H9 (cell line): ENCODE results near the gene TTC23L. TPM values are rescaled to one million over a fixed set of nuclear protein-coding genes. Genes with fewer than 3 reads are reported as not detected.

Experiments used
- DNase-seq: peaks from one replicate; pipeline ENCODE4 v3.0.0-alpha.2; 2017
- H2AFZ ChIP-seq: one replicate; pipeline ENCODE4 v1.6.1; 2013; ENCODE audit warnings: mild to moderate bottlenecking, low read length, control low read depth, moderate library complexity
- H2AK5ac ChIP-seq: 2 replicates; pipeline ENCODE4 v1.6.1; 2013; ENCODE audit warnings: low read length, control low read depth, mixed read lengths; ENCODE audit not compliant: insufficient read length
- H2BK120ac ChIP-seq: one replicate; pipeline ENCODE4 v1.6.1; 2013; ENCODE audit warnings: low read depth, mild to moderate bottlenecking, low read length, control low read depth, inconsistent platforms; ENCODE audit not compliant: poor library complexity, severe bottlenecking
- H2BK12ac ChIP-seq: 2 replicates; pipeline ENCODE4 v1.6.1; 2013; ENCODE audit warnings: low read length, control low read depth, mixed read lengths, low read depth; ENCODE audit not compliant: insufficient read length
- H2BK15ac ChIP-seq: 2 replicates; pipeline ENCODE4 v1.6.1; 2013; ENCODE audit warnings: low read depth, low read length, control low read depth
- H2BK20ac ChIP-seq: one replicate; pipeline ENCODE4 v1.6.1; 2013; ENCODE audit warnings: low read depth, mild to moderate bottlenecking, low read length, control low read depth, inconsistent platforms; ENCODE audit not compliant: poor library complexity, severe bottlenecking
- H2BK5ac ChIP-seq: 2 replicates; pipeline ENCODE4 v1.6.1; 2013; ENCODE audit warnings: low read length, control low read depth, mixed read lengths; ENCODE audit not compliant: insufficient read length
- H3K14ac ChIP-seq: 2 replicates; pipeline ENCODE4 v1.6.1; 2013; ENCODE audit warnings: low read length, control low read depth; ENCODE audit not compliant: insufficient read depth
- H3K18ac ChIP-seq: 2 replicates; pipeline ENCODE4 v1.6.1; 2013; ENCODE audit warnings: low read depth, mild to moderate bottlenecking, mixed read lengths, low read length, control low read depth; ENCODE audit not compliant: insufficient read length
- H3K23ac ChIP-seq: 2 replicates; pipeline ENCODE4 v1.6.1; 2013; ENCODE audit warnings: low read length, control low read depth, mixed read lengths, low read depth; ENCODE audit not compliant: insufficient read length
- H3K23me2 ChIP-seq: 2 replicates; pipeline ENCODE4 v1.6.1; 2013; ENCODE audit warnings: low read depth, mild to moderate bottlenecking, mixed read lengths, low read length, control low read depth; ENCODE audit not compliant: insufficient read length, poor library complexity, severe bottlenecking
- H3K27ac ChIP-seq: 2 replicates; pipeline ENCODE4 v1.5.1; 2013; ENCODE audit warnings: low read length, control low read depth, mixed read lengths, low read depth; ENCODE audit not compliant: insufficient read length
- H3K27me3 ChIP-seq: 2 replicates; pipeline ENCODE4 v1.6.1; 2013; ENCODE audit warnings: low read length, control low read depth, inconsistent platforms; ENCODE audit not compliant: insufficient read depth
- H3K4ac ChIP-seq: 2 replicates; pipeline ENCODE4 v1.6.1; 2013; ENCODE audit warnings: low read depth, mild to moderate bottlenecking, control low read depth, inconsistent platforms, low read length, moderate library complexity
- H3K4me1 ChIP-seq: 2 replicates; pipeline ENCODE4 v1.6.1; 2013; ENCODE audit warnings: low read length, control low read depth, inconsistent platforms; ENCODE audit not compliant: insufficient read depth
- H3K4me2 ChIP-seq: 2 replicates; pipeline ENCODE4 v1.6.1; 2013; ENCODE audit warnings: low read length, control low read depth, mixed read lengths; ENCODE audit not compliant: insufficient read length, insufficient read depth
- H3K56ac ChIP-seq: 2 replicates; pipeline ENCODE4 v1.6.1; 2013; ENCODE audit warnings: low read depth, mild to moderate bottlenecking, mixed read lengths, low read length, control low read depth; ENCODE audit not compliant: insufficient read length
- H3K79me1 ChIP-seq: 2 replicates; pipeline ENCODE4 v1.6.1; 2013; ENCODE audit warnings: low read depth, mild to moderate bottlenecking, moderate library complexity, low read length, control low read depth, inconsistent platforms; ENCODE audit not compliant: insufficient read depth, poor library complexity, severe bottlenecking
- H3K79me2 ChIP-seq: 2 replicates; pipeline ENCODE4 v1.6.1; 2013; ENCODE audit warnings: low read length, control low read depth, inconsistent platforms; ENCODE audit not compliant: insufficient read depth
- H3K9ac ChIP-seq: 2 replicates; pipeline ENCODE4 v1.6.1; 2013; ENCODE audit warnings: low read length, control low read depth, mixed read lengths; ENCODE audit not compliant: insufficient read length; ENCODE audit errors: extremely low read depth
- H3K9me3 ChIP-seq: one replicate; pipeline ENCODE4 v1.6.1; 2013; ENCODE audit warnings: low read depth, low read length, inconsistent platforms; ENCODE audit not compliant: control insufficient read depth
- H3T11ph ChIP-seq: one replicate; pipeline ENCODE4 v1.6.1; 2013; ENCODE audit warnings: mild to moderate bottlenecking, low read length, control low read depth, inconsistent platforms
- H4K20me1 ChIP-seq: one replicate; pipeline ENCODE4 v1.6.1; 2013; ENCODE audit not compliant: control insufficient read depth, insufficient read length, insufficient read depth
- H4K5ac ChIP-seq: 2 replicates; pipeline ENCODE4 v1.6.1; 2013; ENCODE audit warnings: low read depth, mild to moderate bottlenecking, mixed read lengths, low read length, control low read depth; ENCODE audit not compliant: insufficient read length
- H4K8ac ChIP-seq: replicated peaks from 2 replicates; pipeline ENCODE4 v1.6.1; 2013; ENCODE audit warnings: low read length, control low read depth, mixed read lengths, low read depth; ENCODE audit not compliant: insufficient read length
- H4K91ac ChIP-seq: 2 replicates; pipeline ENCODE4 v1.6.1; 2013; ENCODE audit warnings: low read depth, mild to moderate bottlenecking, moderate library complexity, mixed read lengths, low read length, control low read depth; ENCODE audit not compliant: insufficient read length
- H3K27ac Mint-ChIP-seq, 3 experiments: 2 replicates in 2 of 3; 3 replicates in 1 of 3; pipeline ENCODE4 v1.8.0; 2020 to 2021; ENCODE audit warnings: mixed read lengths in 3 of 3, mild to moderate bottlenecking in 1 of 3, moderate library complexity in 1 of 3
- H3K27me3 Mint-ChIP-seq: 2 replicates; pipeline ENCODE4 v1.8.0; 2021; ENCODE audit warnings: low read depth, mild to moderate bottlenecking, moderate library complexity, mixed read lengths
- H3K36me3 Mint-ChIP-seq, 3 experiments: 2 replicates in 2 of 3; 3 replicates in 1 of 3; pipeline ENCODE4 v1.8.0; 2020 to 2021; ENCODE audit warnings: low read depth in 3 of 3, mixed read lengths in 3 of 3; ENCODE audit not compliant: insufficient read depth in 1 of 3
- H3K4me1 Mint-ChIP-seq, 2 experiments: 2 replicates each; pipeline ENCODE4 v1.8.0; 2020; ENCODE audit warnings: mixed read lengths in 2 of 2
- H3K4me3 Mint-ChIP-seq, 2 experiments: 2 replicates in 1 of 2; 3 replicates in 1 of 2; pipeline ENCODE4 v1.8.0; 2020 to 2021; ENCODE audit warnings: mild to moderate bottlenecking in 2 of 2, mixed read lengths in 2 of 2, moderate library complexity in 1 of 2
- H3K9me3 Mint-ChIP-seq, 2 experiments: 2 replicates in 1 of 2; 3 replicates in 1 of 2; pipeline ENCODE4 v1.8.0; 2020; ENCODE audit warnings: mild to moderate bottlenecking in 2 of 2, mixed read lengths in 2 of 2, moderate library complexity in 1 of 2
- WGBS: extraction: QIAGEN DNeasy Blood & Tissue Kit; methylation state at CpG from one replicate; pipeline ENCODE4 v1.1.7; 2013; ENCODE audit warnings: missing lambda C conversion rate, low lambda C conversion rate, mixed read lengths; ENCODE audit not compliant: insufficient read length; ENCODE audit errors: extremely low coverage; 5-methylcytosine and 5-hydroxymethylcytosine counted together
- total RNA-seq: library from RNA; stranded (reverse); gene quantifications from 2 replicates; pipeline ENCODE4 v1.2.1, GENCODE V29; 2021
- TF ChIP-seq, protein P1 (sequence below): fragments of 200-600 bp; sonication (generic); conservative IDR thresholded peaks from 3 replicates; pipeline ENCODE4 v1.8.0; 2021; ENCODE audit warnings: antibody characterized with exemption, mild to moderate bottlenecking

Gene TTC23L
- total RNA-seq, 1 experiment from 2014 or later: 0.96 TPM

DNA sequence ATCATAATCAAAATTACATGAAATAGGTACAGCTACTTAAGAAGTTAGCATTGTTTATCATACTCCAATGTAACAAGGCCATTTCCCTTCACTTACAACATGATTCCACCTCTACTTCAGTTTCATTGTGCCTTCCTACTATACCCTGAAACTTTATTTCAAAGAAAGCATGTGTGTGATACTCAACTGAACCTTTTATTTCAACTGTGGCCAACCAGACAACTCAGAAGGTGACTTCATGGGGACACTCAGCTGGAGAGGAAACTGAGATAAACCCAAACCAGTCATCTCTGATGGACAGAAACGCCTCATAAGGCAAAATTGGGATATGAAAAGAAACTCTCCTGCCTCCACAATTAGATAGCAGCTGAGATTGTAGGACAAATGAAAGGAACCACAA, 5.9 kb upstream of the TTC23L start:
- Mint-ChIP-seq H3K4me1 (peaks cover 13 to 15% of the 10 kb centered on the region in 2 experiments), H3K27ac (no peak overlapping the region; a peak in 1 of 7 replicates), H3K4me3 (no peak overlapping the region), H3K9me3 (peaks cover 4% of the 10 kb centered on the region in 2 experiments; a peak in 3 of 5 replicates), H3K27me3 (no peaks in the 10 kb centered on the region), H3K36me3 (peaks cover 35 to 58% (median 49%) of the 10 kb centered on the region in 3 experiments)
- Histone ChIP-seq H3K14ac (no peak overlapping the region), H3K4me2 (no peak overlapping the region), H4K8ac (no peak overlapping the region), H4K91ac (no peak overlapping the region), H3K4ac (no peak overlapping the region), H3K27ac (no peak overlapping the region), H2AFZ (no peak overlapping the region), H3T11ph (no peak overlapping the region), H3K79me2 (no peaks in the 10 kb centered on the region), H3K9me3 (no peaks in the 10 kb centered on the region), H3K27me3 (no peaks in the 10 kb centered on the region), H2AK5ac (no peak overlapping the region), H2BK120ac (no peak overlapping the region), H4K20me1 (no peaks in the 10 kb centered on the region), H2BK5ac (no peak overlapping the region), H2BK20ac (no peak overlapping the region), H3K18ac (no peak overlapping the region), H4K5ac (no peak overlapping the region), H2BK12ac (no peak overlapping the region), H2BK15ac (no peak overlapping the region), H3K4me1 (0 out of 2 replicates have a peak, but pooled peaks cover 3% of the 10 kb centered on the region), H3K56ac (no peak overlapping the region), H3K23ac (no peak overlapping the region), H3K23me2 (no peaks in the 10 kb centered on the region), H3K79me1 (no peaks in the 10 kb centered on the region), H3K9ac (no peak overlapping the region)
- TF ChIP-seq, protein P1, sequence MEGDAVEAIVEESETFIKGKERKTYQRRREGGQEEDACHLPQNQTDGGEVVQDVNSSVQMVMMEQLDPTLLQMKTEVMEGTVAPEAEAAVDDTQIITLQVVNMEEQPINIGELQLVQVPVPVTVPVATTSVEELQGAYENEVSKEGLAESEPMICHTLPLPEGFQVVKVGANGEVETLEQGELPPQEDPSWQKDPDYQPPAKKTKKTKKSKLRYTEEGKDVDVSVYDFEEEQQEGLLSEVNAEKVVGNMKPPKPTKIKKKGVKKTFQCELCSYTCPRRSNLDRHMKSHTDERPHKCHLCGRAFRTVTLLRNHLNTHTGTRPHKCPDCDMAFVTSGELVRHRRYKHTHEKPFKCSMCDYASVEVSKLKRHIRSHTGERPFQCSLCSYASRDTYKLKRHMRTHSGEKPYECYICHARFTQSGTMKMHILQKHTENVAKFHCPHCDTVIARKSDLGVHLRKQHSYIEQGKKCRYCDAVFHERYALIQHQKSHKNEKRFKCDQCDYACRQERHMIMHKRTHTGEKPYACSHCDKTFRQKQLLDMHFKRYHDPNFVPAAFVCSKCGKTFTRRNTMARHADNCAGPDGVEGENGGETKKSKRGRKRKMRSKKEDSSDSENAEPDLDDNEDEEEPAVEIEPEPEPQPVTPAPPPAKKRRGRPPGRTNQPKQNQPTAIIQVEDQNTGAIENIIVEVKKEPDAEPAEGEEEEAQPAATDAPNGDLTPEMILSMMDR: no peak
- no CpG with 5 or more reads among the region's 1 CpG for WGBS
- no peak for DNase-seq
